ENCODE measurements around the gene LRRTM4.

GRCh38 chr2:77508511-77508910 is 13.7 kb downstream of the LRRTM4 start:
- TF ChIP-seq CTCF (IDR thresholded peaks at IDR 0.05) (no peak), ELF1 (IDR thresholded peaks at IDR 0.05) (no peak), RXRA (IDR thresholded peaks at IDR 0.05; ENCODE audit: borderline replicate concordance, low read depth) (no peak), TEAD4 (IDR thresholded peaks at IDR 0.05; ENCODE audit: borderline replicate concordance, insufficient read depth) (no peak), POLR2AphosphoS5 (IDR thresholded peaks at IDR 0.05; ENCODE audit: low read depth, low read length) (no peak), REST (IDR thresholded peaks at IDR 0.05; ENCODE audit: low read depth, low read length) (no peak), JUND (IDR thresholded peaks at IDR 0.05) (no peak), NFIC (IDR thresholded peaks at IDR 0.05; ENCODE audit: borderline replicate concordance) (no peak), YY1 (IDR thresholded peaks at IDR 0.05; ENCODE audit: low read depth) (no peak), USF2 (IDR thresholded peaks at IDR 0.05; ENCODE audit: borderline replicate concordance, low read depth, low read length) (no peak)

Measured in SK-N-SH (cell line).